Activated B cell treated with CpG ODN at 0.5 μM for 24 hours (primary cell): ENCODE measurements around the gene BABAM2. TPM values are rescaled to one million over a fixed set of nuclear protein-coding genes. Genes with fewer than 3 reads are reported as not detected.

ENCODE experiments used
- ATAC-seq: fragments of 200-7000 bp; cut with Tn5 transposase; one replicate; pipeline ENCODE4 v1.10.0; 2021; ENCODE audit warnings: low read depth, mild to moderate bottlenecking, moderate library complexity
- CTCF ChIA-PET: fragments of 350-600 bp; sonication (Branson Sonifier 250); formaldehyde crosslinking; loops from one replicate; lab custom pipeline; 2021; ENCODE audit warnings: antibody characterized with exemption; lab: Charles Lee
- POLR2A ChIA-PET: fragments of 350-600 bp; sonication (Branson Sonifier 250); formaldehyde crosslinking; loops from one replicate; lab custom pipeline; 2021; ENCODE audit warnings: antibody characterized with exemption; lab: Charles Lee
- DNase-seq: peaks from one replicate; pipeline ENCODE4 v3.0.0; 2022
- H3K27ac Mint-ChIP-seq: one replicate; pipeline ENCODE4 v1.8.0; 2020; ENCODE audit warnings: mixed read lengths
- H3K27me3 Mint-ChIP-seq: one replicate; pipeline ENCODE4 v1.8.0; 2021; ENCODE audit warnings: mixed read lengths
- H3K36me3 Mint-ChIP-seq: one replicate; pipeline ENCODE4 v1.8.0; 2021; ENCODE audit warnings: low read depth, mixed read lengths
- H3K4me1 Mint-ChIP-seq: one replicate; pipeline ENCODE4 v1.8.0; 2021; ENCODE audit warnings: mixed read lengths
- H3K4me3 Mint-ChIP-seq: one replicate; pipeline ENCODE4 v1.8.0; 2020; ENCODE audit warnings: mild to moderate bottlenecking, mixed read lengths
- H3K9me3 Mint-ChIP-seq: one replicate; pipeline ENCODE4 v1.8.0; 2020; ENCODE audit warnings: mixed read lengths
- CTCF ChIP-seq: fragments of 200-600 bp; IDR thresholded peaks from one replicate; pipeline ENCODE4 v1.8.0; 2022; ENCODE audit warnings: antibody characterized with exemption, mild to moderate bottlenecking
- intact Hi-C: fragments of 100-400 bp; cut with micrococcal nuclease; formaldehyde crosslinking; loops from one replicate; pipeline ENCODE4 v1.15.1; 2024
- total RNA-seq: library from RNA; stranded (reverse); gene quantifications from 2 replicates; pipeline ENCODE4 v1.2.3, GENCODE V29; 2022

The BABAM2 gene
- 51.9 and 55.6 TPM in 2 replicates for total RNA-seq

GRCh38 chr2:27890146-27890923 lies at the start of gene BABAM2, which contains the start of gene RBKS:
TSS of gene BABAM2 (plus strand) at chr2:27890729. CDS start at chr2:27894557, 3,828 bp downstream.
TSS of gene RBKS (minus strand) at chr2:27890387. CDS start at chr2:27890345, 42 bp downstream.
- POLR2A ChIA-PET: interaction anchor here (0.5 to 2.1 kb wide), 20 partner anchors 9 to 1544 kb away, joined by 3 to 15 read pairs (median 3); partner anchors contain the start of genes ADGRF3, CCDC121, FOSL2 and GPN1
- Mint-ChIP-seq H3K36me3 (peaks cover 28% of the 10 kb centered on the region), H3K4me3 (peak within 1 kb of the TSS; percentile 99), H3K9me3 (no peaks in the 10 kb centered on the region), H3K27ac (peak within 1 kb of the TSS; percentile 99), H3K4me1 (peaks cover 74% of the 10 kb centered on the region), H3K27me3 (peaks cover 2% of the 10 kb centered on the region)
- CTCF ChIA-PET: no interaction called here
- DNase-seq (peak; percentile 93), ATAC-seq (peak; percentile 78)
- TF ChIP-seq CTCF: no peak
- intact Hi-C loops: loop anchor here (1.0 to 10.0 kb wide), 10 partner anchors 119 to 1856 kb away; partner anchors contain the start of genes ADGRF3, AGBL5, CCDC121 and EIF2B4

- H3K27ac Mint-ChIP-seq: no peak overlapping the region
- no peak for TF ChIP-seq CTCF
- H3K4me3 Mint-ChIP-seq: no peak overlapping the region
- no peaks in the 10 kb centered on the region for H3K4me1 Mint-ChIP-seq
- no peaks in the 10 kb centered on the region for H3K27me3 Mint-ChIP-seq
- ChIA-PET CTCF (no interaction called here), POLR2A (no interaction called here)
- no peak for ATAC-seq
- intact Hi-C loops: no loop called here
- no peak for DNase-seq
- no peaks in the 10 kb centered on the region for H3K36me3 Mint-ChIP-seq
- H3K9me3 Mint-ChIP-seq: no peaks in the 10 kb centered on the region
These were observed 47.6 kb upstream of the BABAM2 start for GRCh38 chr2:27842894-27843293.

- Mint-ChIP-seq H3K27me3 (no peaks in the 10 kb centered on the region), H3K27ac (no peak overlapping the region), H3K36me3 (no peaks in the 10 kb centered on the region), H3K4me1 (no peaks in the 10 kb centered on the region), H3K9me3 (no peaks in the 10 kb centered on the region), H3K4me3 (no peak overlapping the region)
- POLR2A ChIA-PET: no interaction called here
- CTCF ChIA-PET: no interaction called here
- DNase-seq (no peak), ATAC-seq (no peak)
- no peak for TF ChIP-seq CTCF
- intact Hi-C loops: no loop called here
These were observed 46.5 kb upstream of the BABAM2 start for GRCh38 chr2:27843992-27844391.

GRCh38 chr2:27844821-27845255 lies 45.7 kb upstream of the BABAM2 start:
- Mint-ChIP-seq H3K36me3 (no peaks in the 10 kb centered on the region), H3K27ac (no peak overlapping the region), H3K4me1 (no peaks in the 10 kb centered on the region), H3K27me3 (no peaks in the 10 kb centered on the region), H3K4me3 (no peak overlapping the region), H3K9me3 (no peaks in the 10 kb centered on the region)
- CTCF ChIA-PET: no interaction called here
- TF ChIP-seq CTCF: no peak
- intact Hi-C loops: no loop called here
- DNase-seq (no peak), ATAC-seq (no peak)
- POLR2A ChIA-PET: no interaction called here

GRCh38 chr2:27847333-27847732 lies 43.2 kb upstream of the BABAM2 start:
- TF ChIP-seq CTCF: no peak
- H3K4me3 Mint-ChIP-seq: no peak overlapping the region
- DNase-seq: no peak
- ChIA-PET POLR2A (no interaction called here), CTCF (no interaction called here)
- no peaks in the 10 kb centered on the region for H3K4me1 Mint-ChIP-seq
- no peaks in the 10 kb centered on the region for H3K9me3 Mint-ChIP-seq
- ATAC-seq: no peak
- intact Hi-C loops: no loop called here
- H3K27ac Mint-ChIP-seq: no peak overlapping the region
- no peaks in the 10 kb centered on the region for H3K36me3 Mint-ChIP-seq
- no peaks in the 10 kb centered on the region for H3K27me3 Mint-ChIP-seq
